Psoas muscle (tissue), 8 donors: Measurements from ENCODE around the gene BIRC6. TPM values are rescaled to one million over a fixed set of nuclear protein-coding genes. Genes with fewer than 3 reads are reported as not detected.
"Not testable (repeated sequence)": the region's sequence is repeated elsewhere in the genome, so short reads cannot be mapped to it uniquely, and the experiment has no call there.

Source experiments
- ATAC-seq, 4 donors: fragments of 200-7000 bp; cut with Tn5 transposase; one replicate each; pipeline ENCODE4 v1.9.1; 2020; ENCODE audit warnings: moderate library complexity in 3 of 4, mild to moderate bottlenecking in 2 of 4
- DNase-seq, 2 donors: peaks; one replicate each; pipeline ENCODE4 v3.0.0-alpha.2; 2020
- H3K27ac ChIP-seq: fragments of 200-600 bp; one replicate; pipeline ENCODE4 v1.8.0; 2022
- H3K27me3 ChIP-seq, 3 donors: fragments of 200-600 bp in 1 of 3; one replicate each; pipeline versions ENCODE4 v1.6.1 to v1.8.0; 2013 to 2022; ENCODE audit warnings: low read length in 2 of 3, mild to moderate bottlenecking in 2 of 3, moderate library complexity in 1 of 3; ENCODE audit not compliant: insufficient read depth in 3 of 3
- H3K36me3 ChIP-seq, 2 donors: fragments of 200-600 bp in 1 of 2; one replicate each; pipeline versions ENCODE4 v1.6.1 to v1.8.0; 2013 to 2022; ENCODE audit warnings: low read depth in 1 of 2, mild to moderate bottlenecking in 1 of 2, moderate library complexity in 1 of 2; ENCODE audit not compliant: insufficient read depth in 1 of 2
- H3K4me1 ChIP-seq: fragments of 200-600 bp; one replicate; pipeline ENCODE4 v1.8.0; 2022
- H3K4me3 ChIP-seq: fragments of 200-600 bp; one replicate; pipeline ENCODE4 v1.8.0; 2022; ENCODE audit warnings: mild to moderate bottlenecking
- H3K9me3 ChIP-seq: fragments of 200-600 bp; one replicate; pipeline ENCODE4 v1.8.0; 2022
- CTCF ChIP-seq: fragments of 200-600 bp; IDR thresholded peaks from one replicate; pipeline ENCODE4 v1.8.0; 2022; ENCODE audit warnings: antibody characterized with exemption
- WGBS, 3 donors: extraction: QIAGEN DNeasy Blood & Tissue Kit; methylation state at CpG; one replicate each; pipeline versions ENCODE4 v1.1.6 to v1.1.7; 2013; 5-methylcytosine and 5-hydroxymethylcytosine counted together
- intact Hi-C, 2 donors: fragments of 100-400 bp; cut with DNase I; formaldehyde crosslinking; loops; one replicate each; pipeline versions ENCODE4 v1.11.0 to v1.14.2; 2022
- long read RNA-seq, 2 donors: library from polyadenylated mRNA; unstranded; transcript quantifications; one replicate each; pipeline ENCODE4 v2.0.0, GENCODE V29; 2021
- polyA plus RNA-seq, 3 donors: library from polyadenylated mRNA; stranded (reverse); fragments of 200-250 nt; gene quantifications; one replicate each; pipeline ENCODE4 v1.2.3, GENCODE V29; 2013
- total RNA-seq, 4 donors: library from RNA; stranded (reverse); fragmentation: NEBNext Ultra II Directional in 2 of 4; extraction: Animal tissue kit (Norgen Biotek cat#: 25700) in 2 of 4; gene quantifications; one replicate each; pipeline versions ENCODE4 v1.2.1 to v1.2.4, GENCODE V29; 2021 to 2023
- donor health status: healthy with polysubstance abuse.
- donor health status: DM: no; HTN: no; CAD: no; lungs with moderate emphysema.
- donor health status: Bipolar disorder and iron deficiency.
- donor health status: healthy.
- donor health status: DM: yes; HTN: yes; CAD: no.
- donor health status: DM: no; HTN: no; CAD: no.
- donor health status: DM: no; HTN: no; CAD: no.
- donor health status: DM: yes; HTN: yes; CAD: no.

Gene BIRC6
- 10 to 100 TPM; 38.1 to 66.7 (median 43.5) TPM for total RNA-seq
- polyA plus RNA-seq, result 10 to 100 TPM; 11.1 to 20.9 (median 13.8) TPM
- long read RNA-seq, donor 1, partial matches to known transcripts, result 10 of 15 reads
- long read RNA-seq, donor 1, other reads (novel, unspliced or antisense), result 5 of 15 reads
- long read RNA-seq, donor 2, partial matches to known transcripts, result 6 of 14 reads
- long read RNA-seq, donor 2, other reads (novel, unspliced or antisense), result 8 of 14 reads

DNA sequence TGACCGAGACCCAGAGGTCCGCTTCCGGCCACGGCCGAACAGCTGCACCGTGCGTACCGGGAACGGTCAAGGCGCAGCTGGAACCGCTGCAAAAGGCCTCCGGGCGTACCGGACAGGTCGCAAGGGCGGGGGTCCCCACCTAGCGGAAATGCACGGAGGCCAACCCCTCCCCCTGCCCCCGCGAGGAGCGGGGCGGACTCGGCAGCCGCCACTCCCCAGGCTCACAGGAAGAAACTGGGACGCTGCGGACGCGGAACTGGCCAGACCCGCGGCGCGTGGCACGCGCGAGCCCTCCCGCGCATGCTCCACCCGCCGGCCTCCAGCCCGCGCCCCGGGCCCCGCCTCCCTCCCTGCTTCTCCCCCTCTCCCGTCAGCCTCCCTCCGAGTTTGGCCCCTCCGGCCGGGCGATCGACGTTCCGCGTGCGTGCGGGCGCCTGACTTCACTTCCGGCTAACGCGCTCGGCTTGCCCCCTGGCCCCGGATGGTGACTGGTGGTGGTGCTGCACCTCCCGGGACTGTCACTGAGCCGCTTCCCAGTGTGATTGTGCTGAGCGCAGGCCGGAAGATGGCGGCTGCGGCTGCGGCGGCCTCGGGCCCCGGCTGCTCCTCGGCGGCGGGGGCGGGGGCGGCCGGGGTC lies at the start of gene BIRC6:
Gene BIRC6, plus strand, starts transcription at position 343 of the 637 bp plus-strand sequence. Its CDS starts 139 bp downstream, at position 482.
- H3K4me1 ChIP-seq, result peaks cover 28% of the 10 kb centered on the region
- 0 to 1% (median 0%) methylated on average over 58 to 76 of the region's 76 CpGs for WGBS, 3 donors
- no peaks in the 10 kb centered on the region for H3K27me3 ChIP-seq
- peak; percentile 99 to 100 for DNase-seq
- peak within 1 kb of the TSS; percentile 99 for H3K4me3 ChIP-seq
- ATAC-seq, result peak; percentile 95 to 96 (median 96)
- peak within 1 kb of the TSS; percentile 99 for H3K27ac ChIP-seq
- intact Hi-C loops, result loop anchor here in 1 of 2 donors (5.0 kb wide), 1 partner anchor 79 kb away; the partner anchor contains the start of gene YIPF4
- H3K36me3 ChIP-seq, result peaks cover 0 to 6% of the 10 kb centered on the region in 2 donors
- no peaks in the 10 kb centered on the region for H3K9me3 ChIP-seq
- TF ChIP-seq CTCF, result peak; percentile 9

GRCh38 chr2:32310577-32310976 lies 46.2 kb upstream of the BIRC6 start:
- Histone ChIP-seq H3K4me3 (no peak overlapping the region), H3K4me1 (no peaks in the 10 kb centered on the region), H3K27ac (no peak overlapping the region), H3K9me3 (no peaks in the 10 kb centered on the region), H3K27me3 (no peaks in the 10 kb centered on the region), H3K36me3 (peaks cover 0 to 68% of the 10 kb centered on the region in 2 donors)
- intact Hi-C loops, result no loop called here
- ATAC-seq (no peak), DNase-seq (no peak)
- WGBS, 3 donors, result 97 to 98% (median 97%) methylated on average over 7 of the region's 7 CpGs
- no peak for TF ChIP-seq CTCF

DNA sequence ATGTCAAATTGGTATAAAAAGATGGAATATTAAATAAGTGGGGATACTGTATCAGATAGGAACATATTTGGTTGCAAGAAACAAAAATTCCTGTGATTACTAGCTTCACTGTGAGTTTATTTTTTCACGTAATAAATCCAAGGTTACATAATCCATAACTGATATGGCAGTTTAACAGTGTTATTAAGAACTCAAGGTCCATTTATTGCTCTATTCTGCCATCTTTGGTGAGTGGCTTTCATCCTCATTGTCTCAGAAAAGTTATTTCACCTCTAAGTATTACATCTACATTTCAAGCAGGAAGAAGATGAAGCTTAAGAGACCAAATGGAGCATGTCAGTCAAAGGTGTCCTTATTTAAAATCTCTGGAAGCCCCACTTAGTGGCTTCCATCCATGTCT lies 41.9 kb upstream of the BIRC6 start:
- H3K36me3 ChIP-seq, result peaks cover 0 to 33% of the 10 kb centered on the region in 2 donors
- intact Hi-C loops, result no loop called here

DNA sequence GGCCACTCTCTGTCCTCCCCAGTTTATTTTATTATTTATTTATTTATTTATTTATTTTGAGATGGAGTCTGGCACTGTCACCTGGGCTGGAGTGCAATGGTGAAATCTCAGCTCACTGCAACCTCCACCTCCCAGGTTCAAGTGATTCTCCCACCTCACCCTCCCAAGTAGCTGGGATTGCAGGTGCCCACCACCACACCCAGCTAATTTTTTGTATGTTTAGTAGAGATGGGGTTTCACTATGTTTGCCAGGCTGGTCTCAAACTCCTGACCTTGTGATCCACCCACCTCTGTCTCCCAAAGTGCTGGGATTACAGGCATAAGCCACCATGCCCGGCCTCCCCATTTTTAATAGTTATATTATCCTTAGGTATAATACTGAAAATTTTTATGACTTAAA lies 28.1 kb upstream of the BIRC6 start:
- intact Hi-C loops, H3K27me3 ChIP-seq, H3K4me3 ChIP-seq, ATAC-seq, H3K9me3 ChIP-seq, H3K4me1 ChIP-seq, H3K27ac ChIP-seq, DNase-seq, H3K36me3 ChIP-seq: not testable (repeated sequence)
- 80 to 92% (median 91%) methylated on average over 1 of the region's 1 CpG for WGBS, 3 donors

More for the DNA sequence above, 41.9 kb upstream of the BIRC6 start:
- no peak for TF ChIP-seq CTCF
- Histone ChIP-seq H3K4me3 (no peak overlapping the region), H3K27ac (no peak overlapping the region), H3K4me1 (no peaks in the 10 kb centered on the region), H3K27me3 (no peaks in the 10 kb centered on the region), H3K9me3 (no peaks in the 10 kb centered on the region)
- DNase-seq (no peak), ATAC-seq (no peak)
- 89 to 100% (median 97%) methylated on average over 1 of the region's 1 CpG for WGBS, 3 donors

GRCh38 chr2:32329180-32329980 lies 27.4 kb upstream of the BIRC6 start:
- H3K4me1 ChIP-seq, H3K27me3 ChIP-seq, intact Hi-C loops, H3K27ac ChIP-seq, DNase-seq, ATAC-seq, H3K9me3 ChIP-seq, H3K4me3 ChIP-seq, H3K36me3 ChIP-seq: not testable (repeated sequence)
- 93 to 97% (median 94%) methylated on average over 14 of the region's 14 CpGs for WGBS, 3 donors
